HG03571 (cell line): ENCODE measurements around the gene FCAR.
"Not testable (repeated sequence)": the region's sequence is repeated elsewhere in the genome, so short reads cannot be mapped to it uniquely, and the experiment has no call there.

Source experiments
- ATAC-seq: cut with Tn5 transposase; IDR thresholded peaks from one replicate; pipeline ENCODE4 v1.9.1; 2021; ENCODE audit not compliant: unreplicated experiment

The FCAR gene

DNA sequence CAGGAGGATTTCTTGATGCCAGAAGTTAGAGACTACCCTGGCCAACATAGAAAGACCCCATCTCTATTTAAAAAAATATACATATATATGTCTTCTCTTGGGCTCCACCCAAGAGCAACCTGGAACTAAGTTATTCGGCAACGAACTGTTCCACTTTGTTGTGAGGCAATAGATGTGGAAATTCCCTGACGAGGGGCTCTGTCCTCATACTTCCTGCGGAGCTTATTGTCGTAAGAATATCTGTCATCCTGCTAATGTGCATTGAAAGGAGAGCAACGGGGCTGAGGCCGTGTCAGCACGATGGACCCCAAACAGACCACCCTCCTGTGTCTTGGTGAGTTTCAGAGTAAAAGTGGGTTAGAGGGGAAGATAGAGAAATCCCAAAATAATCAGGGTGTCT lies at the start of gene FCAR:
TSS of gene FCAR (plus strand) at position 246 of the 400 bp plus-strand sequence. CDS start at position 301, 55 bp downstream.
- no peak for ATAC-seq

- not testable (repeated sequence) for ATAC-seq
Measured at GRCh38 chr19:54824416-54824815, 49.6 kb upstream of the FCAR start.

GRCh38 chr19:54825326-54825725 lies 48.7 kb upstream of the FCAR start:
- ATAC-seq = not testable (repeated sequence)

GRCh38 chr19:54828064-54828463 lies 46.0 kb upstream of the FCAR start:
- ATAC-seq = not testable (repeated sequence)

DNA sequence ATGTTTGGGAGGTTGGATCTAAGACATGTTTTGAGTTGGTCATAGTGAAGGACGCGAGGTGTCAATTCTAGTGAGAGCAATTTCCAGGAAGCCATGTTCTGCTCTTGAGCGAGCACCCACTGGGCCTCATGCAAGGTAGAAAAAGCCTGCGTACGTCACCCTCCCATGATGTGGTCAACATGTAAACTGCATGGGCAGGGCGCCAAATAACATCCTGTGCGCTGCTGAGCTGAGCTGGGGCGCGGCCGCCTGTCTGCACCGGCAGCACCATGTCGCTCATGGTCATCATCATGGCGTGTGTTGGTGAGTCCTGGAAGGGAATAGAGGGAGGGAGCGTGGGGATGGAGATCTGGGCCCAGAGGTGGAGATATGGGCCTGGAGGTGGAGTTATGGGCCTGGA lies 41.5 kb upstream of the FCAR start, which contains the start of gene KIR2DS4:
TSS of gene KIR2DS4 (plus strand) at position 181 of the 400 bp plus-strand sequence.
- ATAC-seq = not testable (repeated sequence)

GRCh38 chr19:54835126-54835525 lies 38.9 kb upstream of the FCAR start:
- ATAC-seq = not testable (repeated sequence)

GRCh38 chr19:54837522-54837921 lies 36.5 kb upstream of the FCAR start:
- not testable (repeated sequence) for ATAC-seq

DNA sequence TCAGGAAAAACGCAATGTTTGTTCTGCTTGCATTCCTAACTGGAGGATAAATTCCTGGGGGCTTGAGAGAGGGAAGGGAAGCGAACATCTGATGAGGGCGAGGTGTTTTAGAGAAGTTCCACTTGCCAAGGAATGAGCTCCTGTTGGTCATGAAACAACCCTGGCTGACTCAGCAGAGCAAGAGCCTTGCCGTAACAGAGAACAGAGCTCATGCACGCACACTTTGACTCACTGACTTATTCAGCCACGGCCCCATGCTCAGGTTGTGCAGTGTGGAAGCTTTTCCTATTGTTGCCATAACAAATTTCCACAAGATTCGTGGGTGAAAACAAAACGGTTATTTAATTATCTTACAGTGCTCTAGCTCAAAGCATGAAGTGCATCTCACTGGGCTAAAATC lies 30.9 kb upstream of the FCAR start:
- ATAC-seq = not testable (repeated sequence)

GRCh38 chr19:54850061-54850640 lies 23.9 kb upstream of the FCAR start, which contains the start of gene KIR3DL2:
KIR3DL2 (plus strand) TSS chr19:54850443; CDS start chr19:54850476, 33 bp downstream.
- not testable (repeated sequence) for ATAC-seq

- no peak for ATAC-seq
Measured at GRCh38 chr19:54850930-54851329, 23.1 kb upstream of the FCAR start.

GRCh38 chr19:54851353-54851752 lies 22.7 kb upstream of the FCAR start:
- no peak for ATAC-seq

DNA sequence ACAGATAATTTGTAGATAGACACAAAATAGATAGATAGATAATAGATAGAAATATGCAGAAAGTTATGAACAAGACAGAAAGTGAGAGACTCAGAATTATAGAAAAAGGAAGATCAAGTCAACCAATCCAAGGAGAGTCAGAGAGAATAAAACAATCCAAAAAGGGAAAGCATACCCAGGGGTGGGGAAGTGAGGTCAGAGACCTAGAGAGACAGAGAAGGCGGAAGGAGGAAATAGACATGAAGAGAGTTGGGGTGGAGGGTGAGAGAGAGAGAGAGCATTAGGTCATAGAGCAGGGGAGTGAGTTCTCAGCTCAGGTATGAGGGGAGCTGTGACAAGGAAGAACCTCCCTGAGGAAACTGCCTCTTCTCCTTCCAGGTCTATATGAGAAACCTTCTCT lies 18.8 kb upstream of the FCAR start:
- not testable (repeated sequence) for ATAC-seq

DNA sequence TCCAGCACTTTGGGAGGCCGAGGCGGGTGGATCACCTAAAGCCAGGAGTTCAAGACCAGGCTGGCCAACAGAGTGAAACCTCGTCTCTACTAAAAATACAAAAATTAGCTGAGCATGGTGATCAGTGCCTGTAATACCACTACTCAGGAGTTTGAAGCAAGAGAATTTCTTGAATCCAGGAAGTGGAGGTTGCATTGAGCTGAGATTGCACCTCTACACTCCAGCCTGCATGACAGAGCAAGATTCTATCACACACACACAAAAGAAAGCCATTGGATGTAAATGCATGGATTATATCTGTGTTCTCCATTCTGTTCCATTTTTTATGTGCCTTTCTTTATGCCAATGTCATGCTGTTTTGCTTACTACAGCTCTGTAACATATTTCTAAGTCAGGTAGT lies 15.6 kb upstream of the FCAR start:
- ATAC-seq = not testable (repeated sequence)

GRCh38 chr19:54859421-54859820 lies 14.6 kb upstream of the FCAR start:
- not testable (repeated sequence) for ATAC-seq

DNA sequence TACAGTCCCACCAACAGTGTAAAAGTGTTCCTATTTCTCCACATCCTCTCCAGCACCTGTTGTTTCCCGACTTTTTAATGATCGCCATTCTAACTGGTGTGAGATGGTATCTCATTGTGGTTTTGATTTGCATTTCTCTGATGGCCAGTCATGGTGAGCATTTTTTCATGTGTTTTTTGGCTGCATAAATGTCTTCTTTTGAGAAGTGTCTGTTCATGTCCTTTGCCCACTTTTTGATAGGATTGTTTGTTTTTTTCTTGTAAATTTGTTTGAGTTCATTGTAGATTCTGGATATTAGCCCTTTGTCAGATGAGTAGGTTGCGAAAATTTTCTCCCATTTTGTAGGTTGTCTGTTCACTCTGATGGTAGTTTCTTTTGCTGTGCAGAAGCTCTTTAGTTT lies 10.6 kb upstream of the FCAR start:
- ATAC-seq = not testable (repeated sequence)

DNA sequence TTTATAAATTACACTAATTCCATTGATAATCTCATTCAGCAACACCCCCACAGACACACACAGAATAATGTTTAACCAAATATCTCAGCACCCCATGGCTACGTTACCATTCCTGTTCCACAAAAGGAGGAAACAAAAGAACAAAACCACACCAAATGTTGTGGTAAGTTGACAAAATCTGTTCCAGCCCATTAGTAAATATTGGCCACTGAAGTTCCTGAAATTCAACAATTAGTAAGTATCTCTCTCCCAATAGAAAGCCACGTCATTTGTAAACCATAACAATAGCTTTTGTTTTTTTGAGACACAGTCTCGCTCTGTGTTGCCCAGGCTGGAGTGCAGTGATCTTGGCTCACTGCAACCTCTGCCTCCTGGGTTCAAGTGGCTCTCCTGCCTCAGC lies 2.3 kb upstream of the FCAR start:
- ATAC-seq = no peak

DNA sequence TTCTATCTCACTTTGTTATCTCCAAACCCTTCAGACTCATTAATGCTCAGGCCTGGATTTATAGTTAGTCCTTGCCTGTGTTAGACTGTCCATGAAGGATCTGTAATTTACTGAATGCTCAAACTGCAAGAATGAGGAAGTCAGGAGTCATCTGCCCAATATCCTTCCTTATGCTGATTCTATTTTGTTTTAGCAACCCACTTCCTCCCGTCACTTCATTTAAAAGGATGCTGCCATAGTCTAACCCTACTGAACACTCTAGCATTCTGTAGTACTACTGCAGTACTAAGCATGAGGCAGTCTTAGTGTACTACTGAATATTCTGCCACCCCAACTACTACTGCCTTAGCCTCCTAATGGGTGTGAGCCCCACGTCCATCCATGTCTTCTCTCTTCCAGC lies 1.5 kb downstream of the FCAR start:
- ATAC-seq = no peak

GRCh38 chr19:54877471-54877870 lies 3.4 kb downstream of the FCAR start:
- ATAC-seq = no peak

DNA sequence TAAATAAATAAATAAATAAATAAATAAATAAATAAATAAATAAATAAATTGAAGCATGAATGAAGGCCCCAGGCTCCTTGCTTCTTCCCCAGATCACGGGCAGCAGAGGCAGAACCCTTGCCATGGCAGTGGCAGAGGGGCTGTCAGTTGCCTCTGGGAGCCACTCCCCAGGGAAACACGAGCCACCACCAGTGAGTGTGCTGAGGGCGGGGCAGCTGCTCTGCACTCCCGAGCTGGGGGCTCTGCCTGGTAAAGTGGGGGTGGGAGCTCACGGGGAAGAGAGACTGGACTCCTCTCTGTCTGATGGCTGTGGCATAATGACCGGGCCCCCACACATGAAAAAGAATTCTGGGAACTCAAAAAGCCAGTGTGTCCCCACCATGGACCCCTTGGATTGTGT lies 7.8 kb downstream of the FCAR start:
- no peak for ATAC-seq

DNA sequence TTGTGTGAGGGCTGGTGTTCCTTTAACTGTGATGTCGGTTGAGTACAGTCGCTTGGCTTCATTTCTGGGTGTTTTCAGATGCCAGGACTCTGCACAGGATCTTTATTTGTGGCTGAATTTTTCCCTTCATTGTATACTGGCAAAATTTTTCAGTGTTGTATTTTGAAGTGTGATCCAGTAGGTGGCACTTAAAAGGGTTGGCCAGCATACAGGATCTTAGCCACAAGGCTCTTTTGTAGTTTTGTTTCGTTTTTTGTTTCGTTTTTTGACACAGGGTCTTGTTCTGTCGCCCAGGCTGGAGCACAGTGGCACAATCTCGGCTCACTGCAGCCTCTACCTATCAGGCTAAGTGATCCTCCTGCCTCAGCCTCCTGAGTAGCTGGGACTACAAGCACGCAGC lies 8.7 kb downstream of the FCAR start:
- ATAC-seq = no peak

- ATAC-seq = no peak
Measured at GRCh38 chr19:54883228-54883627, 9.2 kb downstream of the FCAR start.

- ATAC-seq = no peak
Measured at GRCh38 chr19:54888239-54888638, 14.2 kb downstream of the FCAR start.

- ATAC-seq = no peak
Measured at GRCh38 chr19:54889566-54889965, 15.5 kb downstream of the FCAR start.
